B cell (primary cell): ENCODE data around the gene PGF. TPM values are rescaled to one million over a fixed set of nuclear protein-coding genes. Genes with fewer than 3 reads are reported as not detected.
A peak's percentile ranks its signal among the peaks of the same experiment; 100 is the strongest.
"Not testable (repeated sequence)": the region's sequence is repeated elsewhere in the genome, so short reads cannot be mapped to it uniquely, and the experiment has no call there.

ENCODE experiments used
- ATAC-seq: fragments of 200-7000 bp; cut with Tn5 transposase; one replicate; pipeline ENCODE4 v1.10.0; 2021; ENCODE audit warnings: low read depth, mild to moderate bottlenecking, moderate number of reproducible peaks, moderate library complexity
- CTCF ChIA-PET: fragments of 350-600 bp; sonication (Branson Sonifier 250); formaldehyde crosslinking; loops from one replicate; lab custom pipeline; 2021; ENCODE audit warnings: antibody characterized with exemption, inconsistent platforms; lab: Charles Lee
- POLR2A ChIA-PET: fragments of 350-600 bp; sonication (Branson Sonifier 250); formaldehyde crosslinking; loops from one replicate; lab custom pipeline; 2021; ENCODE audit warnings: antibody characterized with exemption; lab: Charles Lee
- DNase-seq: peaks from one replicate; pipeline ENCODE4 v3.0.0; 2013
- H2AFZ ChIP-seq: 2 replicates; pipeline ENCODE4 v1.6.1; 2012; ENCODE audit warnings: mild to moderate bottlenecking, low read depth, low read length; ENCODE audit not compliant: insufficient read depth, poor library complexity, severe bottlenecking
- H3K27ac ChIP-seq, 2 donors: 1 replicate in 1 of 2; 2 replicates in 1 of 2; pipeline ENCODE4 v1.5.1; 2012 to 2013; ENCODE audit warnings: low read length in 2 of 2, mild to moderate bottlenecking in 2 of 2, moderate library complexity in 1 of 2
- H3K27me3 ChIP-seq, 4 experiments: fragments of 200-600 bp in 1 of 4; sonication (generic) in 1 of 4; replicated peaks in 1 of 4; 1 replicate in 2 of 4; 2 replicates in 2 of 4; pipeline versions ENCODE4 v1.6.1 to v1.7.0; 2013 to 2016; ENCODE audit warnings: low read length in 3 of 4, mild to moderate bottlenecking in 2 of 4, mixed read lengths in 1 of 4, moderate library complexity in 1 of 4; ENCODE audit not compliant: insufficient read depth in 4 of 4, control insufficient read depth in 3 of 4; ENCODE audit errors: control extremely low read depth in 1 of 4
- H3K36me3 ChIP-seq, 2 experiments: replicated peaks in 1 of 2; 1 replicate in 1 of 2; 2 replicates in 1 of 2; pipeline versions ENCODE4 v1.6.1 to v1.7.1; 2013; ENCODE audit warnings: low read length in 1 of 2; ENCODE audit not compliant: insufficient read depth in 2 of 2, control insufficient read depth in 1 of 2; ENCODE audit errors: control extremely low read depth in 1 of 2, extremely low read depth in 1 of 2
- H3K4me1 ChIP-seq, 2 donors: fragments of 200-600 bp in 1 of 2; sonication (generic) in 1 of 2; 1 replicate in 1 of 2; 2 replicates in 1 of 2; pipeline versions ENCODE4 v1.5.1 to v1.6.1; 2013 to 2017; ENCODE audit warnings: low read length in 2 of 2; ENCODE audit not compliant: control insufficient read depth in 2 of 2, insufficient read depth in 2 of 2
- H3K4me2 ChIP-seq: replicated peaks from 2 replicates; pipeline ENCODE3; 2012; ENCODE audit warnings: mild to moderate bottlenecking, low read depth, low read length; ENCODE audit not compliant: poor library complexity, severe bottlenecking
- H3K4me3 ChIP-seq, 5 experiments: fragments of 200-600 bp in 1 of 5; sonication (generic) in 1 of 5; 1 replicate in 3 of 5; 2 replicates in 2 of 5; pipeline versions ENCODE4 v1.5.1 to v1.7.0; 2011 to 2016; ENCODE audit warnings: low read length in 4 of 5, mild to moderate bottlenecking in 4 of 5, low read depth in 2 of 5, control low read depth in 1 of 5, moderate library complexity in 1 of 5; ENCODE audit not compliant: insufficient read depth in 1 of 5; ENCODE audit errors: control extremely low read depth in 1 of 5, extremely low read depth in 1 of 5
- H3K79me2 ChIP-seq: fragments of 200-600 bp; sonication (generic); one replicate; pipeline ENCODE4 v1.6.0; 2016; ENCODE audit warnings: low read length; ENCODE audit not compliant: control insufficient read depth, insufficient read depth
- H3K9ac ChIP-seq: fragments of 200-600 bp; sonication (generic); 2 replicates; pipeline ENCODE4 v1.6.1; 2017; ENCODE audit warnings: mild to moderate bottlenecking, low read length, moderate library complexity
- H3K9me3 ChIP-seq, 3 donors: one replicate each; pipeline versions ENCODE4 v1.6.1 to v1.7.1; 2013; ENCODE audit warnings: low read length in 2 of 3; ENCODE audit not compliant: control insufficient read depth in 2 of 3, insufficient read depth in 1 of 3; ENCODE audit errors: control extremely low read depth in 1 of 3
- H4K20me1 ChIP-seq: 2 replicates; pipeline ENCODE4 v1.6.0; 2012; ENCODE audit warnings: mild to moderate bottlenecking, low read length; ENCODE audit not compliant: insufficient read depth, control insufficient read depth, poor library complexity, severe bottlenecking
- H3K27ac Mint-ChIP-seq: one replicate; pipeline ENCODE4 v1.8.0; 2021; ENCODE audit warnings: mixed read lengths
- H3K27me3 Mint-ChIP-seq: one replicate; pipeline ENCODE4 v1.8.0; 2021; ENCODE audit warnings: mixed read lengths
- H3K4me1 Mint-ChIP-seq: one replicate; pipeline ENCODE4 v1.8.0; 2021; ENCODE audit warnings: mixed read lengths
- H3K4me3 Mint-ChIP-seq: one replicate; pipeline ENCODE4 v1.8.0; 2021; ENCODE audit warnings: mixed read lengths
- H3K9me3 Mint-ChIP-seq: one replicate; pipeline ENCODE4 v1.8.0; 2022; ENCODE audit warnings: mixed read lengths; ENCODE audit not compliant: insufficient read depth
- EZH2 ChIP-seq: IDR thresholded peaks from 2 replicates; pipeline ENCODE4 v1.6.1; 2012; ENCODE audit warnings: borderline replicate concordance, low read depth, mild to moderate bottlenecking, moderate library complexity, low read length; ENCODE audit not compliant: insufficient read depth, poor library complexity, severe bottlenecking
- WGBS: methylation state at CpG from one replicate; pipeline ENCODE4 v1.1.5; 2013; ENCODE audit warnings: missing lambda C conversion rate; ENCODE audit not compliant: insufficient coverage; 5-methylcytosine and 5-hydroxymethylcytosine counted together
- intact Hi-C: fragments of 100-400 bp; cut with micrococcal nuclease; formaldehyde crosslinking; loops from one replicate; pipeline ENCODE4 v1.10.0; 2022
- polyA plus RNA-seq: library from polyadenylated mRNA; depleted of rRNA; stranded (reverse); fragments of >200 nt; gene quantifications from 2 replicates; pipeline ENCODE4 v1.2.3, GENCODE V29; 2012
- total RNA-seq, 2 donors: library from RNA; stranded (reverse); fragments of 120-200 nt in 1 of 2; gene quantifications; 1 replicate in 1 of 2; 2 replicates in 1 of 2; pipeline versions ENCODE4 v1.2.3 to v1.2.4, GENCODE V29; 2013 to 2022
- TF ChIP-seq, protein P1 (sequence below): fragments of 200-600 bp; IDR thresholded peaks from one replicate; pipeline ENCODE4 v1.8.0; 2022; ENCODE audit warnings: antibody characterized with exemption, mild to moderate bottlenecking

The PGF gene
- total and polyA plus RNA-seq, 2 donors (not counting 1 experiment from before 2014, with no cell fraction given), result 0.07 to 0.47 TPM

DNA sequence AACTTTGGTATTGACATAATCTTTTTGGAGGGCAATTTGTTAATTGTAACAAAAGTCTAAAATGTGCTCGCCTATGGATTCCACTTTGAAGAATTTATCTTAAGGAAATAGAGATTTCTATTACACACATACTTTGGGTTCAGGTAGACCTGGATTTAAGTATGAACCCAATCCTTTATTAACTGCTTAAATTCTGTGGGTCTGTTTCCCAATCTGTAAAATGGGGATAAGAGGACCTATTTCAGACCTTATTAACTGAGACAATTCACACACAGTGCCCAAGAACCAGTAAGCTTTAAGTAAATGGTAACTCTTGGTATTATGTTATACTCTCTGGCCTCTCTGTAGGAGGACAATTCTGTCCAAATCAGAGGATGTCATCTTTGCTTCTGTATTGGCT, 46.5 kb upstream of the PGF start:
- CTCF ChIA-PET, result interaction anchor here (1.1 to 3.2 kb wide), 3 partner anchors 87 to 141 kb away, joined by 3 to 12 read pairs (median 3); no protein-coding TSS in a partner anchor
- ATAC-seq, result no peak
- H3K27ac ChIP-seq, result peak overlapping the region; percentile 88 to 95
- H3K4me3 ChIP-seq, result peak overlapping the region; percentile 60 to 92 (median 73)
- WGBS, result no CpG with 5 or more reads among the region's 1 CpG
- H4K20me1 ChIP-seq, result no peaks in the 10 kb centered on the region
- Mint-ChIP-seq H3K4me3 (peak overlapping the region; percentile 98), H3K27ac (peak overlapping the region; percentile 88), H3K9me3 (no peaks in the 10 kb centered on the region), H3K4me1 (peaks cover 29% of the 10 kb centered on the region), H3K27me3 (no peaks in the 10 kb centered on the region)
- H2AFZ ChIP-seq, result peak overlapping the region; percentile 91
- H3K4me1 ChIP-seq, result peaks cover 17 to 19% of the 10 kb centered on the region in 2 donors
- H3K36me3 ChIP-seq, result peaks cover 2 to 14% of the 10 kb centered on the region in 2 experiments
- no peak for DNase-seq
- H3K4me2 ChIP-seq, result peak overlapping the region; percentile 88
- H3K9ac ChIP-seq, result peak overlapping the region; percentile 84
- H3K79me2 ChIP-seq, result peaks cover 17% of the 10 kb centered on the region
- intact Hi-C loops, result loop anchor here (1.0 to 10.0 kb wide), 10 partner anchors 29 to 1047 kb away; partner anchors contain the start of genes ABCD4, ACYP1, AREL1 and COQ6
- POLR2A ChIA-PET, result interaction anchor here (0.7 kb wide), 1 partner anchor 59 kb away, joined by 3 read pairs; no protein-coding TSS in a partner anchor
- TF ChIP-seq, protein P1, sequence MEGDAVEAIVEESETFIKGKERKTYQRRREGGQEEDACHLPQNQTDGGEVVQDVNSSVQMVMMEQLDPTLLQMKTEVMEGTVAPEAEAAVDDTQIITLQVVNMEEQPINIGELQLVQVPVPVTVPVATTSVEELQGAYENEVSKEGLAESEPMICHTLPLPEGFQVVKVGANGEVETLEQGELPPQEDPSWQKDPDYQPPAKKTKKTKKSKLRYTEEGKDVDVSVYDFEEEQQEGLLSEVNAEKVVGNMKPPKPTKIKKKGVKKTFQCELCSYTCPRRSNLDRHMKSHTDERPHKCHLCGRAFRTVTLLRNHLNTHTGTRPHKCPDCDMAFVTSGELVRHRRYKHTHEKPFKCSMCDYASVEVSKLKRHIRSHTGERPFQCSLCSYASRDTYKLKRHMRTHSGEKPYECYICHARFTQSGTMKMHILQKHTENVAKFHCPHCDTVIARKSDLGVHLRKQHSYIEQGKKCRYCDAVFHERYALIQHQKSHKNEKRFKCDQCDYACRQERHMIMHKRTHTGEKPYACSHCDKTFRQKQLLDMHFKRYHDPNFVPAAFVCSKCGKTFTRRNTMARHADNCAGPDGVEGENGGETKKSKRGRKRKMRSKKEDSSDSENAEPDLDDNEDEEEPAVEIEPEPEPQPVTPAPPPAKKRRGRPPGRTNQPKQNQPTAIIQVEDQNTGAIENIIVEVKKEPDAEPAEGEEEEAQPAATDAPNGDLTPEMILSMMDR, result no peak
- no peak for TF ChIP-seq EZH2
- no peaks in the 10 kb centered on the region for H3K27me3 ChIP-seq
- no peaks in the 10 kb centered on the region for H3K9me3 ChIP-seq

GRCh38 chr14:75001261-75001660, 45.9 kb upstream of the PGF start:
- intact Hi-C loops, result loop anchor here (5.0 to 10.0 kb wide), 2 partner anchors 289 to 1046 kb away; partner anchors contain the start of genes AREL1, COQ6, FAM161B and FCF1
- no peak for TF ChIP-seq EZH2
- TF ChIP-seq, protein P1, result no peak
- Mint-ChIP-seq H3K4me1 (peaks cover 29% of the 10 kb centered on the region), H3K4me3 (no peak overlapping the region), H3K27me3 (no peaks in the 10 kb centered on the region), H3K9me3 (no peaks in the 10 kb centered on the region), H3K27ac (peak overlapping the region; percentile 41)
- H3K4me1 ChIP-seq, result peaks cover 17 to 19% of the 10 kb centered on the region in 2 donors
- no peak overlapping the region for H3K4me3 ChIP-seq
- no peaks in the 10 kb centered on the region for H3K27me3 ChIP-seq
- DNase-seq (no peak), ATAC-seq (no peak)
- peak overlapping the region in 1 of 2 donors; percentile 95 for H3K27ac ChIP-seq
- no peaks in the 10 kb centered on the region for H4K20me1 ChIP-seq
- H3K4me2 ChIP-seq, result no peak overlapping the region
- POLR2A ChIA-PET, result no interaction called here
- H2AFZ ChIP-seq, result peak overlapping the region; percentile 39
- H3K9ac ChIP-seq, result no peak overlapping the region
- WGBS, result no CpG with 5 or more reads among the region's 2 CpGs
- CTCF ChIA-PET, result no interaction called here
- no peaks in the 10 kb centered on the region for H3K9me3 ChIP-seq
- H3K79me2 ChIP-seq, result peaks cover 17% of the 10 kb centered on the region
- peaks cover under 1 to 8% of the 10 kb centered on the region in 2 experiments for H3K36me3 ChIP-seq

DNA sequence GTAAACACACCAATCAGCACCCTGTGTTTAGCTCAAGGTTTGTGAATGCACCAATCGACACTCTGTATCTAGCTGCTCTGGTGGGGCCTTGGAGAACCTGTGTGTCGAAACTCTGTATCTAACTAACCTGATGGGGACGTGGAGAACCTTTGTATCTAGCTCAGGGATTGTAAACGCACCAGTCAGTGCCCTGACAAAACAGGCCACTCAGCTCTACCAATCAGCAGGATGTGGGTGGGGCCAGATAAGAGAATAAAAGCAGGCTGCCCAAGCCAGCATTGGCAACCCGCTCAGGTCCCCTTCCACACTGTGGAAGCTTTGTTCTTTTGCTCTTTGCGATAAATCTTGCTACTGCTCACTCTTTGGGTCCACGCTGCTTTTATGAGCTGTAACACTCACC, 40.4 kb upstream of the PGF start:
- H3K4me1 Mint-ChIP-seq, H2AFZ ChIP-seq, H3K27ac Mint-ChIP-seq, H3K27me3 ChIP-seq, H3K4me2 ChIP-seq, H3K36me3 ChIP-seq, H3K4me3 ChIP-seq, H3K4me1 ChIP-seq, POLR2A ChIA-PET, H3K9me3 ChIP-seq, H3K27ac ChIP-seq, H3K9ac ChIP-seq, H3K9me3 Mint-ChIP-seq, intact Hi-C loops, H3K27me3 Mint-ChIP-seq, DNase-seq, H4K20me1 ChIP-seq, CTCF ChIA-PET, ATAC-seq, H3K79me2 ChIP-seq, H3K4me3 Mint-ChIP-seq: not testable (repeated sequence)
- WGBS, result no CpG with 5 or more reads among the region's 7 CpGs
